OCI-LY1 (cell line): Measurements from ENCODE around the gene NUP62.
A peak's percentile ranks its signal among the peaks of the same experiment; 100 is the strongest.

Source experiments
- H2AFZ ChIP-seq: fragments of 200-600 bp; sonication (generic), shearing (Covaris generic); 2 replicates; pipeline ENCODE4 v1.6.0; 2014; ENCODE audit warnings: antibody characterized with exemption, mild to moderate bottlenecking, low read length
- H3F3A ChIP-seq: fragments of 200-600 bp; sonication (generic), shearing (Covaris generic); 2 replicates; pipeline ENCODE4 v1.6.0; 2014; ENCODE audit warnings: mild to moderate bottlenecking, antibody characterized with exemption, low read length, moderate library complexity; ENCODE audit not compliant: insufficient read depth
- H3K27ac ChIP-seq: fragments of 200-600 bp; sonication (generic); 2 replicates; pipeline ENCODE4 v1.5.1; 2014; ENCODE audit warnings: low read length, mixed run types, mild to moderate bottlenecking, low read depth; ENCODE audit not compliant: poor library complexity, severe bottlenecking
- H3K27me3 ChIP-seq: fragments of 200-600 bp; sonication (generic); 2 replicates; pipeline ENCODE4 v1.6.0; 2014; ENCODE audit warnings: antibody characterized with exemption, mild to moderate bottlenecking, low read length, moderate library complexity; ENCODE audit not compliant: insufficient read depth
- H3K36me3 ChIP-seq: fragments of 200-600 bp; sonication (generic); 2 replicates; pipeline ENCODE4 v1.6.1; 2014; ENCODE audit warnings: mild to moderate bottlenecking, antibody characterized with exemption, low read length, moderate library complexity, mixed read lengths; ENCODE audit not compliant: insufficient read depth
- H3K4me1 ChIP-seq: fragments of 200-600 bp; sonication (generic); 2 replicates; pipeline ENCODE4 v1.5.1; 2014; ENCODE audit warnings: mild to moderate bottlenecking, low read length, moderate library complexity; ENCODE audit not compliant: insufficient read depth, severe bottlenecking
- H3K4me2 ChIP-seq: fragments of 200-600 bp; sonication (generic), shearing (Covaris generic); 2 replicates; pipeline ENCODE4 v1.6.1; 2014; ENCODE audit warnings: low read length
- H3K4me3 ChIP-seq: fragments of 200-600 bp; sonication (generic); 2 replicates; pipeline ENCODE4 v1.5.1; 2014; ENCODE audit warnings: low read length, low read depth, mild to moderate bottlenecking, mixed read lengths; ENCODE audit not compliant: poor library complexity, severe bottlenecking
- H3K79me2 ChIP-seq: fragments of 200-600 bp; shearing (Covaris generic); 2 replicates; pipeline ENCODE4 v1.6.1; 2016; ENCODE audit warnings: mixed run types, low read length, mixed read lengths; ENCODE audit not compliant: insufficient read depth
- H3K9ac ChIP-seq: fragments of 200-600 bp; sonication (generic), shearing (Covaris generic); 2 replicates; pipeline ENCODE4 v1.6.1; 2014; ENCODE audit warnings: mild to moderate bottlenecking, low read length, mixed read lengths
- H3K9me2 ChIP-seq: fragments of 200-600 bp; sonication (generic), shearing (Covaris generic); 2 replicates; pipeline ENCODE4 v1.6.1; 2014; ENCODE audit warnings: low read depth, mild to moderate bottlenecking, low read length, mixed read lengths
- H3K9me3 ChIP-seq: fragments of 200-600 bp; shearing (Covaris generic); 2 replicates; pipeline ENCODE4 v1.6.1; 2014; ENCODE audit warnings: low read length, mixed read lengths
- H4K20me1 ChIP-seq: fragments of 200-600 bp; sonication (generic), shearing (Covaris generic); 2 replicates; pipeline ENCODE4 v1.6.0; 2016; ENCODE audit warnings: mild to moderate bottlenecking, low read length; ENCODE audit not compliant: insufficient read depth
- EZH2 ChIP-seq: fragments of 200-600 bp; sonication (generic), shearing (Covaris generic); IDR thresholded peaks from 2 replicates; pipeline ENCODE4 v1.8.0; 2017; ENCODE audit warnings: borderline replicate concordance, mixed run types, mild to moderate bottlenecking, antibody characterized with exemption, low read length, moderate library complexity, mixed read lengths
- TF ChIP-seq, protein P1 (sequence below): fragments of 200-600 bp; sonication (generic), shearing (Covaris generic); IDR thresholded peaks from 2 replicates; pipeline ENCODE4 v1.5.1; 2017; ENCODE audit warnings: mild to moderate bottlenecking, antibody characterized with exemption, low read length, moderate library complexity, mixed read lengths

The NUP62 gene

GRCh38 chr19:49873129-49873521, 56.2 kb downstream of the NUP62 start:
- H3K9me3 ChIP-seq: no peaks in the 10 kb centered on the region
- H3F3A ChIP-seq: no peaks in the 10 kb centered on the region
- no peak overlapping the region for H3K27ac ChIP-seq
- no peak overlapping the region for H3K4me3 ChIP-seq
- H3K9me2 ChIP-seq: no peaks in the 10 kb centered on the region
- no peak overlapping the region for H3K4me2 ChIP-seq
- no peak for TF ChIP-seq EZH2
- TF ChIP-seq, protein P1, sequence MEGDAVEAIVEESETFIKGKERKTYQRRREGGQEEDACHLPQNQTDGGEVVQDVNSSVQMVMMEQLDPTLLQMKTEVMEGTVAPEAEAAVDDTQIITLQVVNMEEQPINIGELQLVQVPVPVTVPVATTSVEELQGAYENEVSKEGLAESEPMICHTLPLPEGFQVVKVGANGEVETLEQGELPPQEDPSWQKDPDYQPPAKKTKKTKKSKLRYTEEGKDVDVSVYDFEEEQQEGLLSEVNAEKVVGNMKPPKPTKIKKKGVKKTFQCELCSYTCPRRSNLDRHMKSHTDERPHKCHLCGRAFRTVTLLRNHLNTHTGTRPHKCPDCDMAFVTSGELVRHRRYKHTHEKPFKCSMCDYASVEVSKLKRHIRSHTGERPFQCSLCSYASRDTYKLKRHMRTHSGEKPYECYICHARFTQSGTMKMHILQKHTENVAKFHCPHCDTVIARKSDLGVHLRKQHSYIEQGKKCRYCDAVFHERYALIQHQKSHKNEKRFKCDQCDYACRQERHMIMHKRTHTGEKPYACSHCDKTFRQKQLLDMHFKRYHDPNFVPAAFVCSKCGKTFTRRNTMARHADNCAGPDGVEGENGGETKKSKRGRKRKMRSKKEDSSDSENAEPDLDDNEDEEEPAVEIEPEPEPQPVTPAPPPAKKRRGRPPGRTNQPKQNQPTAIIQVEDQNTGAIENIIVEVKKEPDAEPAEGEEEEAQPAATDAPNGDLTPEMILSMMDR: no peak
- no peak overlapping the region for H3K9ac ChIP-seq
- no peaks in the 10 kb centered on the region for H4K20me1 ChIP-seq
- no peaks in the 10 kb centered on the region for H3K27me3 ChIP-seq
- peaks cover 8% of the 10 kb centered on the region for H3K79me2 ChIP-seq
- peaks cover 16% of the 10 kb centered on the region for H3K36me3 ChIP-seq
- peaks cover 33% of the 10 kb centered on the region for H3K4me1 ChIP-seq
- no peak overlapping the region for H2AFZ ChIP-seq

GRCh38 chr19:49872245-49873128, 56.8 kb downstream of the NUP62 start:
- Histone ChIP-seq H3K27ac (peak overlapping the region; percentile 10), H3K9me3 (no peaks in the 10 kb centered on the region), H3K4me2 (no peak overlapping the region), H3K9me2 (no peaks in the 10 kb centered on the region), H3F3A (no peaks in the 10 kb centered on the region), H3K27me3 (no peaks in the 10 kb centered on the region), H3K4me1 (peaks cover 38% of the 10 kb centered on the region), H3K79me2 (peaks cover 8% of the 10 kb centered on the region), H2AFZ (no peak overlapping the region), H3K4me3 (no peak overlapping the region), H3K9ac (no peak overlapping the region), H3K36me3 (peaks cover 16% of the 10 kb centered on the region), H4K20me1 (no peaks in the 10 kb centered on the region)
- TF ChIP-seq EZH2: no peak
- TF ChIP-seq, protein P1: no peak

DNA sequence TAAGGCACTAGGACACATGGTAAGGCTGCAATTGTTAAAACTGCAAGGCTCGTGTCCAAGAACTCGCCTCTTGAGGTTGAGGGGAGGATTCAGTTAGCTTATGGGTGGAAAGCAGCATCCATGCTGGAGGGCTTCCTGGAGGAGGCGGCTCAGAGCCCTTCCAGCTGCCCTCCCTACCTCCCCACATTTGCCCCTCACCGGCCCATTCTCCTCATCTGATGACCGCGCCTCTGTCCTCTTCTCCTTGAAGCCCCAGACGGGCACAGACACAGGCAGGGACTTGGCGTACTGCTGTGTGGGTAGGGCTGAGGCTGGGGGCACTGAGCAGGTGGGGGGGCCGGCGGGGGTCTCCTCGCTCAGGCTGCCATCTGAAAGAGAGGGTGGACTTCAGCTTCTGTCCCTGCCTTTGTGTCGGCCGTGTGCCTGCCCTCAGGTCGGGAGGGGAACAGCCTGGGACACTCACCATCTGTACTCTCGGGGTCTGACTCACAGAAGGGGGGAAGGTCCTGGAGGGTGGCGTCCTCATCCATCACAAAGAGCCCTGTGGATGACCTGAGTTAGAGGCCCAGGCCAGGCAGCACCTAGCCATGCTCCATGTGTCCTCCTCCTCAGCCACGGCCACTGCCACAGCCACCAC, 57.8 kb downstream of the NUP62 start:
- Histone ChIP-seq H2AFZ (no peak overlapping the region), H3K27me3 (no peaks in the 10 kb centered on the region), H3F3A (no peaks in the 10 kb centered on the region), H3K79me2 (peaks cover 11% of the 10 kb centered on the region), H3K4me1 (peaks cover 41% of the 10 kb centered on the region), H3K4me3 (no peak overlapping the region), H3K9ac (no peak overlapping the region), H3K4me2 (no peak overlapping the region), H3K9me2 (no peaks in the 10 kb centered on the region), H3K27ac (peak overlapping the region; percentile 10), H3K9me3 (no peaks in the 10 kb centered on the region), H3K36me3 (peaks cover 16% of the 10 kb centered on the region), H4K20me1 (no peaks in the 10 kb centered on the region)
- TF ChIP-seq, protein P1: no peak
- no peak for TF ChIP-seq EZH2
